DMS 273 treated with DMSO at 0.1 percent for 48 hours (cell line): ENCODE measurements around the gene MAP4.

Experiments
- DNase-seq: peaks from one replicate; lab custom pipeline; 2025; lab: John Stamatoyannopoulos, UW

MAP4 gene

DNA sequence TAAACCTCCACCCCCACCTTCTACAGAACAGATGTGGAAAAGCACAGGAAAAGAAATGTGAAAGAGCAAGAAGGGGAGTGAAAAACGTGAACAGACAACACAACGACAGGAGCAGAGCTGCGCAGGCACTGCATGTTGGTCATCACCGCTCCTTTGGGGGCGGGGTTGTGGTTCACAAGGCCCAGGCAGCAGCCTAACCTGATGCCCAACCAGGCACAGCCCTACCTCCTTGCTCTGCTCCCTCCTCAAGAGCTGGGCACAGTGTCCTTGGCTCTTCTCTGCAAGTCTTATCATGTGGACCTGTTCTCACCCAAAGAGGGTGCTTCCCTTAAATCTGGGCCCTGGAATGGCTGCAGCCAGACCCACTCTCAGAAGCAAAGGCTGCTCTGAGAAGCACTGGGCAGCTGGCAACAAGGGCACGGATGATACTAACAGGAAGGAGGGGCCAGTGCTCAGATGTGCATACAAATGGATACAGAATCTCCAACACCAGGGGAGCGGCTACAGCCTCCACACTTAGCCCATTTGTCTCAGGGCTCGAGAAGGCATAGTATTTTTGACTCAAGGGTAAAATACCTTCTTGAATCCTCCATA lies 148.7 kb downstream of the MAP4 start:
- no peak for DNase-seq

DNA sequence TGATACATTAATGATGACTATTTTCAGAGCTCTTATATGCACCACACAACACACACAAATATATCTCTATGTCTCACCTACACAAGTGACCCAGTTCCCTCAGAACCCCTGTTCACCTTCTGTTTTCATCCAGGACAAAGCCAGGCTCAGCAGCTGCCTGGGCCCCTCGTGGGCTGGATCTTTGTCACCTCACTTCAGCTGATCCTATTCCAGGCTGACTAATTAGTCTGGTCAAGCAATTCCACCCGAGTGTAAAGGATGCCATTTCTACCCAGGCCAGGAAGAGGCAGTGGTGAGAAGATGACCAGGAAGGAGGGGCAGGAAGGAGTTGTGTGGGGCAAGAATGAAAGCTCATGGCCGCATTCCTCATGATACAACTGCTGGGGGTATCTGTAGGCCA lies 151.0 kb downstream of the MAP4 start:
- no peak for DNase-seq

DNA sequence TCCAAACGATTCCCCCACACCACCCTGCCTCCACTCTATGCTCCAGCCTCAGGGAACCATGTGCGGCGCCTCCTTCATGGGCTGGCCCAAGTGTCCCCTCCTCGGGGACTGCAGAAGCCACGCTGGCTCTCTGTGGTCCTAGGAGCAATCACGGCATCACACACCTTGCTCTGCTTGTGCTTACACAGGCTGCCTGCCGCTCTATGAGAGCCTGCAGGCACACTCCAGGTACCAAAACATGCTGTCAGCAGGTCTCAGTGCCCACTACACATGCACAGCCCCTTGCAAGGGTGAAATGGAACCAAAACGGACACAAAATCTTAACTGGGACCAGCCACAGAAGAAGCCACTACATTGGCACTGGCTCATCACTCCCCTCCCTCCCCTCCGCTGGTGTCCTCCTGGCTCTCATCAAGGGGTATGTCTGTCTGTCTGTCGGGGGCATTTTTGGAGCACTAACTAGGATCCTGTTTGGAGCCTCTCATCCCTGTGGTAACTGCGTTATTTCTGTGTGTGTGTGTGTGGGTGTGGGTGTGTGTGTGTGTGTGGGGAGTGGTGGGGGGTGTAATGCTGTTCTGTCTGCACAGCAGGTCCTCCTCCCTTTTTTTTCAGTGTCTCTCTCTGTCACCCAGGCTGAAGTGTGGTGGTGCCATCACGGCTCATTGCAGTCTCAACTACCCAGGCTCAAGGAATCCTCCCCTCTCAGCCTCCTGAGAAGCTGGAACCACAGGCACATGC lies 152.7 kb downstream of the MAP4 start:
- DNase-seq = no peak

DNA sequence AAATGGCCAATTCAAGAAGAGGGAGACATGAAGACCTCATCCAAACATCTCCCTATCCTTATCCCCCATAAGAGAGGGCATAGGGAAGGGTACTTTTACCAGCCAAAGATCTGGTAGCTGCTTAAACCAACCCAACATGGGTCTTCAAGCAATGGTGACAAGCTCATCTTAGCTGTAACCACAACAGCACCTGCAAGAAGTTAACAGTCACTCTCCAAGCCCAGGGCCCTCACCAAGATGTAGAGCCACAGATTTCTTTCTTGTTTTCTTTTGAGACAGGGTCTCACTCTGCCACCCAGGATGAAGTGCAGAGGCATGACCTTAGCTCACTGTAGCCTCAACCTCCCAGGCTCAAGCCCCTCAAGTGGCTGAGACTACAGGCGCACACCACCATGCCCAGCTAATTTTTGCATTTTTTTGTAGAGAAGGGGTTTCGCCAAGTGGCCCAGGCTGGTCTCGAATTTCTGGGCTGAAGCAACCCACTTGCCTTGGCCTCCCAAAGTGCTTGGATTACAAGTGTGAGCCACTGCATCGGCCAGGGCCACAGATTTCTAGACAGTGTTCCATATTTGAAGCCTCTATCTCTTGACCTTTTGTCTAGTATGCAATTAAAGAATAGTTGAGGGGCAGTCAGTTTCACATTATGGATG lies 156.1 kb downstream of the MAP4 start:
- DNase-seq = no peak

DNA sequence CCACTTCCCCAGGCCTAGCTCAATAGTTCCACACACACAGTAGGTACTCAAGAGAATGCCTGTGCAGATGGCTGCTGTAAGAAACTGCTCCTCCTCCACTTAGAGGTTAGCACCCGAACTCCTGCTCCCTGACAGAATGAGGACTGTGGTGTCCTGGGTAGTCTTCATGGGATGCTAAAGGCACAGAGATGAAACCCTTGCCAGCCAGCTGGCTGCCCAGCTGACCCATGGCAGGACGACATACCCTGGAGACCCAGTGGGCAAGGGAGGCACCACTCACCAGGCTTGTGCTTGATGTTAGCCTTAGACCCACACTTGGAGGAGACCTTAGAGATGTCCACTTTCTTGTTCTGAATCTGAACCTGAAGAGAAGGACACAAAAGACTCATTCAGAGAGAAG lies 159.1 kb downstream of the MAP4 start:
- no peak for DNase-seq

DNA sequence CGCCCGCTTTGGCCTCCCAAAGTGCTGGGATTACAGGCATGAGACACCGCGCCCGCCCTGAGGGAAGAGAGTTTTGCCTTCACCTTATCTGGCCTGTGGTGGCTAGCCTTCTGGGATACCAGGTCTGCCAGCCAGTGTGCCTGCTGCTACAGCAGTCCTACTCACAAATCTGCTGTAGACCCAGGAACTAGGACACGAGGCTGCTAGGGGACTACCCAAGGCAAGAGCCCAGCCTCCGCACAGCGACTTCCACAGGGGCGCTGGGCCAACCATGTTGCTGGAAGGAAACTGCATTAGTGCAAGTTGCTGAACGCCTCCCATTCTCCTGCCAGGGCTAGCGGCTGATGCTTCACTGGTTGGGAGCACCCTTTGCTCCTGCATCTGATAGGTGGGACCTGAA lies 159.5 kb downstream of the MAP4 start:
- no peak for DNase-seq

DNA sequence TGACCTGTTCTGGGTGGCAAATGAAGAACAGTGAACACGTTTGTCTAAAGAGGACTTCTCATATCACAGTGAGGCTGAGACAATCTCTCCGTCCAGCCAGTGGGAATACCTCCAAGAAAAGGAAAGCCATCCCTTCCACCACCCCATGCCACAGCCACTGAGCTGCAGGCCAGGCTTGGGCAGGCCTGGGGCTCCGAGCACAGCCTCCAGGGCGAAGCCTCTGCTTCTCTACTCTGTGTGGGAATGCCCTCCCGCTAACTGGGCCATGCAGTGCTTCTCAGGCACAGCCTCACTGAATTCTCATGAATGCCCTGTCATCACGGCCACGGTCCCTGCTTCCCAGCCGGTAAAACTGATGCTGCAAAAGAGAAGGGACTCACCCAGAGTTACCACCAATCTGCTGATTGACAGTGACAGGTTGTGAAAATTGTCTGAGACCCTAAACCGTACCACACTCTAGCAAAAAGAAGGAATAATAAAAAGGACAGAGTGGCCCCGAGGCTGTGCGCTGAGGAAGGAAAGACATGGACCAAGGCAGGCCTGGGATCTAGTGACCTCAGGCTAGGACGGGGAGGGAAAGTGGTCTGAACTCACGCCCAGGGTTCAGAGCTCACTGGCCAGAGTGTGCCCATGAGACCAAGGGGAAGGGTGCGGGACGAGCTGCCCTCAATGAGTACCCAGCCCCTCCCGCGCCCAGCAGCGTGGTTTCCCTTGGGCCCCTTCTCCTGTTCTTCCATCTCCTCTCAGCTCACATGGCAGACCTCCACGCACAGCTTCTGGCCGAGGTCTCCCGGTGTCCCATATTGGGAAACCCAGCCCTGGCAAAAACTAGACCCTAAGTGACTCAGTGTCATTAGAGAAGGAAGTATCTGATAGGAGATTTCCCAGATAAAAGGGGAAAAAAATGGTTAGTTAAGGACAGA lies 160.5 kb downstream of the MAP4 start:
- DNase-seq = no peak

DNA sequence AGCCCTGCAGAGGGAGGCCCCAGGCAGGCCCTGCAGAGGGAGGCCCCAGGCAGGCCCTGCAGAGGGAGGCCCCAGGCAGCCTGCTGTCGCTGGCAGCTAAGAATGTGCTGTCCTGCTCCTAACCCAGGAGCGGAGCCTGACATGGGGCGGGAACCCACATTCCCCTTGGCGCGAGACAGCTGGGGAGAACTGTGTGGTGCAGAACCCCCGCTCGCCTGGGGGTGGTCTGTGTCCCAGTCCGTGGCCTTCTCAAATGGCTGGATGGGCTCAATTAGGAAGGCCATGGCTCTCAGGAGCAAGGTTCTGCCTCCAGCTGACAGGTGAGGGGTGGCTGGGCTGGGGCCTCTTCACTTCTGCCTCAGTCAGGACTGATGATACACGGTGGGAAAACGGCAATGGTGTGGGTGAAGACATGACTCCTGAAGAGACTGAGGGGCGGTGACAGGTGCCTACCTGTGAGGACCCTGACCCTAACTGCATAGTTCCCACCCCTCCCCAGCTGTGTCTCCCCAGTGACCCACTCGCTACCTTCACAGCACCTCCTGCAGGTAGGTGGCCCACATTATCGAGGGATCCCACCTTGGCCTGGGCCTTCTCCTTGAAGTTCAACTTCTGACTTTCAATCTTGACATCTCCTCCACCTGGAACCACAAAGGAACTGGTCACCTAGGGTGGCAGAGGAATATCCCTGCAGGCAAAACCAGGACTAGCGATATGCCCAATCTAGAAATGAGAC lies 161.3 kb downstream of the MAP4 start:
- no peak for DNase-seq

DNA sequence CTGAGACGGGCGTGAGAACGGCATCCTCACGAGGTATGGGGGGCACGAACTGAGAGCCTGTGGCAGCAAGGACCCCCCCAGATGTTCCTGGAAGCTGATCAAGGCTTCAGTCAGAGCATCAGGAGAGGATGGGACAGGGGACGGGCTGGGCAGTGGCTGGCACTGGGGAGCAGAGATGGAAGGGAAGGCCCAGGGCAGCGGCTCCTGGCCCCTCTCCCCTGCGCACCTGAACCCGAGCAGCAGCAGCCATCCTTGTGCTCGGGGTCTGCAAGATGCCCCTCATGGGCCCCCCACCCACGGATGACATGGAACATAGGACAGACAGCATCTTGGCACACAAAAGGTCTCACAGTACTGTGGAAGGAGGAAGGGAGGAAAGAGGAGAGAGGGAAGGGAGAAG lies 161.9 kb downstream of the MAP4 start:
- DNase-seq = no peak

DNA sequence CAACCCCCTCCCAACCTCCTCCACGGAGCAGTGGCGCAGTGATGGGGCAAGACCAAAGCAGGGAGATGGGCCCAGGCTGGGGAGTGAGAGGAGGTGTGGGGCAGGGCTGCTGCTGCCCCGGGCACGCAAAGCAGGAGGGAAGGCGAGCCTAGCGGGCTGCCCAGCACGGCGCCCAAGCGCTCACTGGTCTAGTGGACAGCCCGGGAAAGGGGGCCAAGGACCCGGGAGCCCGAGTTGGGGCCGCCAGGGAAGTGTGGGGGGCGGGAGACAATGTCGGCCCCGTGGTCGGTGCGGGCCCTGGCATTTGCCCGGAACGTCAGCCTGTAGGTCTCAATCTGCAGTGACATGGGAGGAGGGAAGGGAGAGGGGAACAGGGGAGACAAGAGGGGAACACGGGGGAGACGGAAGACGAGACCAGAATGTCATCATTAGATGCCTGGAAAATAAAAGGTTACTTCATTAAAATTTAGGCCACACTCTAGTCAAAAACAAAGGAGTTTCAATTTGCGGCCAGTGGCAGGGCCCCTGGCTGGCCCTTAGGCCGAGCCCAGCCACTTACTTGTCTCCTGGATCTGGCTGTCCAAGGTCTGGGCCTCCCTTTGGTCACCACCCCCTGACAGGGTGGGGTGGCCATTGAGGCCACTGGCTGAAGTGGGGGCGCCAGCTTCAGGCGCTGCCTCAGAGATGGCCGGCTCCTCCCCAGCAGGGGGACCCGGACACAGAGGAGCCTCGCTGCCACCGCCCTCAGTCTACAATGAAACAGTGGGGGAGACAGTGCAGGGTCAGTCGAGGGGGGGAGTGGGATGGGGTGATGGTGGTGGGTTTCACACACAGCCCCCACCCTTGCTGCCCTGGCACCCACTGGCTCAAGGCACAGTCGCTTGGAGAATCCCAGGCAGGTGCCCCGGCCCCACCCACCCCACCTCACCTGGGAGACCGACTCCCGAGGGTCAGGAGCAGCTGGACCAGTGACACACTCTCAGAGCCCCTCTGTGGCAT lies 163.3 kb downstream of the MAP4 start:
- DNase-seq = no peak

DNA sequence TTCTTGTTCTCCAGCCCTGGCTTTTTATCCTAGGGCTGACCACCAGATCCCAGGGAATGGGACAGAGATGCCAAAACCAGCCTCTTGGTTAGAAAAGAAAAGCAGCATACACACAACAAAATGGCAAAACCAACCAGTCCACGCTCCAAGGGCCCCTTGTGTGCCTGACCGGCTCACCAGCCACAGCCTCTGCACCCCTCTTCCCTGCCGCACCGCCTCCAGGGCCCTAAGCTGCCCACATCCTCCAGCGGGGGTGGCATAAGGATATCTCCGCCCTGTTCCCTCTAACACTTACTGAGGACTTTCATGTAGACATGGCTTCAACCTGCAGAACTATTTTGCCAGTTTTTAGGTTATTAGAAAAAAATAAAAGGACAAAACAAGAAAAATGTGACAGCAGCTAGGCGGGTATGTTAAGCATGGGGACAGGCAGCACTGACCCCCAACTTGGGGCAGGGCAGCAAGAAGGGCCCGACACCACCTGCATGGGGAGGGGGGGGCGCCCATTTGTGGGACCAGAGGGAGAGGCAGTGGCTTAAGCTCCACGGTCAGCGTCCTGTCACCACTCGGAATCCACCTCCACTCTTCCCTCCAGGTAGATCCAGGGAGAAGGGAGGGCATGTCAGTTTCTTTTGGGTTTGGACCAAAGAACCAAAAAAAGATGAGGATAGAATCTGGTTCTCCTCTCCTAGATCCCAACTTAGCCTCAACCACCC lies 164.2 kb downstream of the MAP4 start:
- no peak for DNase-seq

DNA sequence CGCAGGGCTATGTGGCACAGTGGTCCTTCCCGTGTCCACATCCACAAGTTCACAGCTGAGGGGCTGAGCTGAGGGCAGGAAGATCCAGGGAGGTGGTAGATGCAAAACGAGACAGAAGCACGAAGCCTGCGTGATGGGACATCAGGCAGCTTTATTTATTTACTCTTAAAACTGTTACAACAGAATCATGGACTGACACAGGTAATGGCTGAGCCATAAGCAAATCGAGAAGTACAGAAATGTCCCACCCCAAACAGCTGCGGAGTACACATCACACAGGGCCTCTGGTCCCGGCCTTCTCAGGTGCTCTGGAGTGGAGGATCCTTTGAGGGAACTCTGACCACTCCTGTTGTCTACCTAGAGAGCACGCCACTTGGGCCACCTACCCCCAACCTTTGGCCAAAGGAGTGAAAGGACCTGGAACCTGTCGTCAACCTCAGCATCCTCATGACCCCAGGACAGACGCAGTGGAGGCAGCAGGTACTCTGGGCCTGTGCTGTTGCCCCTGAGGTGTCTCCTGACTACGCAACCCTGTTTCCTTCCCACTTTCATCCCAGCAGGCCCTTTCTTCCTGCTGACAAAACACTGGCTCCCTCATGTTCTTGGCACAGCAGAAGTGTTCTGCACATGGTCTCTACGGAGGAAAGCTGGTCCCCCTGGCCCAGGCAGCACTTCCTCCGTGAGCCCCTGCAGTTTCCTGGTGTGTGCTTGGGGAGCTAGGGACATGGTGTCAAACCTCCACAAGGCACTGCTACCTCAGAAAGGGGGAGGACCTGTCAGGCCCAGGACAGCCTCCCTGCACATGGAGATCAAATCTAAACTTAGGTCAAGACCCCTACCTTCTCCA lies 165.4 kb downstream of the MAP4 start:
- no peak for DNase-seq

DNA sequence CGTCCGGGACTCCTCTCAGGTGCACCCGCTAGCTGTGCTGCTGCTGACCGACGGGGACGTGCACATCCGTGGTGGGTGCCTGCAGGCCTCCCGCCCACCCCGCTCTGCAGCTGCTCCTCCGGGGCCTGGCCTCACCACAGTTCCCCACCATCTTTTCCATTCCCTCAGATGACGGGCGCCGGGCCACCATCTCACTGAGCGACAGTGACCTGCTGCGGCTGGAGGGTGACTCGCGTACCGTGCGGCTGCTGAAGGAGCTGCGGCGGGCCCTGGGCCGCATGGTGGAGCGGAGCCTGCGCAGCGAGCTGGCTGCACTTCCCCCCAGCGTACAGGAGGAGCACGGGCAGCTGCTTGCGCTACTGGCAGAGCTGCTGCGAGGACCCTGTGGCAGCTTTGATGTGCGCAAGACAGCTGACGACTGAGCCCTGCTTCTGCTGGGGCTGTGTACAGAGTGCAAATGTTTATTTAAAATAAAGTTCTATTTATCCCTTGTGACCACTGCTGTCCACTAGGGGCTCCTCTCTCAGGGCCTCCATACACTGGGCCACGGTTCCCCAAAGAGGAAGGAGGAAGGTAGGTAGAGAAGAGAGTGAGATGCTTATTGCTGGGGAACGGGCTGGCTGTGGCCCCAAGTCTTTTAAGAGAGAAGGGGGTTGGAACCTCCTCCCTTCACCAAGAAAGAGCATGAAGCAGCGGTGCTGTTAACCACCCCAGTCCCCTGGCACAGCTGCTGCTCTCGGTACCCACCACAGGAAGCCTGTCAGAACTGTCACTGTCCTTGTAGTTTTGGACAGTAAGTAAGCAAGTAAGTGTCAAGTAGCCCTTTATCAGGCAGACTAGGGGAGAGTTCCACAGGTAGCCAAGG lies 166.3 kb downstream of the MAP4 start:
- DNase-seq = no peak

DNA sequence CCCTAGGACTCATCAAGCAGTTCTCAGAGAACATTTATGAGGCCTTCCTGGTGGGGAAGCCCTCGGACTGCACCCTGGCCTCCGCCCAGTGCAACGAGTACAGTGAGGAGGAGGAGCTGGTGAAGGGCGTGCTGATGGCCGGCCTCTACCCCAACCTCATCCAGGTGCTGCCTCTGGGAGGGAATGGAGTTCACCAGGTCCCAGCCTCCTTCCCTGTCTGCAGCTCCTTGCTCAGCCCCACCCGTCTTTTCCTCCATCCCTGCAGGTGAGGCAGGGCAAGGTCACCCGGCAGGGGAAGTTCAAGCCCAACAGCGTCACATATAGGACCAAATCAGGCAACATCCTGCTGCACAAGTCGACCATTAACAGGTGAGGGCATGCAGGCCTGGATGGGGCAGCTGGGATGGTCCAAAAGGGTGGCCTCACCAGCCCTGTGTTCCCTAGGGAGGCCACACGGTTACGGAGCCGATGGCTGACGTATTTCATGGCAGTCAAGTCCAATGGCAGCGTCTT lies 167.0 kb downstream of the MAP4 start:
- no peak for DNase-seq

DNA sequence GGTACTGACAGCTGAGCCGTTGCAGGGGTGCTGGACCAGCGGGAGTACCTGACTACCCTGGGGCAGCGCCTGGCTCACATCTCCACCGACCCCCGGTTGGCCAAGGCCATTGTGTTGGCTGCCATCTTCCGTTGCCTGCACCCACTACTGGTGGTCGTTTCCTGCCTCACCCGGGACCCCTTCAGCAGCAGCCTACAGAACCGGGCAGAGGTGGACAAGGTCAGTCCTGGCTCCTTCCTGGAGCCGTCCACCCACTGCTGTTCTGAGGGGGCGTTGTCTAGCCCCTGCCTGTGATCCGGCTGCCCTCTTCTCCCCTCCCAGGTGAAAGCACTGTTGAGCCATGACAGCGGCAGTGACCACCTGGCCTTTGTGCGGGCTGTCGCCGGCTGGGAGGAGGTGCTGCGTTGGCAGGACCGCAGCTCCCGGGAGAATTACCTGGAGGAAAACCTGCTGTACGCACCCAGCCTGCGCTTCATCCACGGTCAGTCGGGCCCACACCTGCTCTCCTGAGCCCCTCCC lies 167.6 kb downstream of the MAP4 start:
- no peak for DNase-seq

DNA sequence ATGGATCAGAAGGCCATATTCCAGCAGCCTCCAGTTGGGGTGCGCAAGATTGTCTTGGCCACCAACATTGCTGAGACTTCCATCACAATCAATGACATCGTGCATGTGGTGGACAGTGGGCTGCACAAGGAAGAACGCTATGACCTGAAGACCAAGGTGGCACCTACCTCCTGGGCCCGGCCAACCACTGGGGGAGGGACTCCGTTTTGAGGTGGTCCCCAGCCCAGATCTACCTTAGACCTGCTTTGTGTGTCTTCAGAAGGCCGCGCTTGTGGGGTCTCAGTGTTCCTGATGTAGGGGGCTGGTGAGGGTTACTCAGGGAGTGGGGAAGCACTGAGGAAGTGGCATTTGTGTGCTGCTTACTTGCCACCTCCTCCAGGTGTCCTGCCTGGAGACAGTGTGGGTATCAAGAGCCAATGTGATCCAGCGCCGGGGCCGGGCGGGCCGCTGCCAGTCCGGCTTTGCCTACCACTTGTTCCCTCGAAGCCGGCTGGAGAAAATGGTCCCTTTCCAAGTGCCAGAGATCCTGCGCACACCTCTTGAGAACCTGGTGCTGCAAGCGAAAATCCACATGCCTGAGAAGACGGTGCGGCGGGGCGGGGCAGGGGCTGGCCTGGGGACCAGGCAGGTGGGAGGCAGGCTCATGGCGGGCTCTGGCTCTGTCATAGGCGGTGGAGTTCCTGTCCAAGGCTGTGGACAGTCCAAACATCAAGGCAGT lies 168.3 kb downstream of the MAP4 start:
- DNase-seq = no peak

DNA sequence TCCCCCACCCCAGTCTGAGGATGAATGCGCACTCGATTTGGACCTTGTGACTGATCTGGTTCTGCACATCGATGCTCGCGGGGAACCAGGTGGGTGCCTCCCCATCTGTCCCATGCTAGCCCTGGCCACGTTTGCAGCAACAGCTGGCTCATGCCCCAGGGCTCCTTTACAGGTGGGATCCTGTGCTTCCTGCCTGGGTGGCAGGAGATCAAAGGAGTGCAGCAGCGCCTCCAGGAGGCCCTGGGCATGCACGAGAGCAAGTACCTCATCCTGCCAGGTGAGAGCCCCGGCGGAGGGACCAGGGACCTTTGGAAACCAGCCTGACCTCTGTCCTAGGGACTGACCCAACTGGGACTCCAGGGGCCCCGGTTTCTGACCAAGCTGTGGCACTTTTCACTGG lies 169.0 kb downstream of the MAP4 start:
- no peak for DNase-seq
